AG10803 (cell line): Measurements from ENCODE around the gene ATP6V0E1.
A peak's percentile ranks its signal among the peaks of the same experiment; 100 is the strongest.

Experiments
- DNase-seq: peaks from one replicate; pipeline ENCODE4 v3.0.0; 2010; ENCODE audit warnings: low read depth
- H3K4me3 ChIP-seq: 2 replicates; pipeline ENCODE4 v1.5.1; 2011; ENCODE audit warnings: mild to moderate bottlenecking, low read length, control low read depth
- TF ChIP-seq, protein P1 (sequence below): conservative IDR thresholded peaks from 2 replicates; pipeline ENCODE4 v1.5.1; 2011; ENCODE audit warnings: mild to moderate bottlenecking, low read length, control low read depth, inconsistent platforms

The ATP6V0E1 gene

DNA sequence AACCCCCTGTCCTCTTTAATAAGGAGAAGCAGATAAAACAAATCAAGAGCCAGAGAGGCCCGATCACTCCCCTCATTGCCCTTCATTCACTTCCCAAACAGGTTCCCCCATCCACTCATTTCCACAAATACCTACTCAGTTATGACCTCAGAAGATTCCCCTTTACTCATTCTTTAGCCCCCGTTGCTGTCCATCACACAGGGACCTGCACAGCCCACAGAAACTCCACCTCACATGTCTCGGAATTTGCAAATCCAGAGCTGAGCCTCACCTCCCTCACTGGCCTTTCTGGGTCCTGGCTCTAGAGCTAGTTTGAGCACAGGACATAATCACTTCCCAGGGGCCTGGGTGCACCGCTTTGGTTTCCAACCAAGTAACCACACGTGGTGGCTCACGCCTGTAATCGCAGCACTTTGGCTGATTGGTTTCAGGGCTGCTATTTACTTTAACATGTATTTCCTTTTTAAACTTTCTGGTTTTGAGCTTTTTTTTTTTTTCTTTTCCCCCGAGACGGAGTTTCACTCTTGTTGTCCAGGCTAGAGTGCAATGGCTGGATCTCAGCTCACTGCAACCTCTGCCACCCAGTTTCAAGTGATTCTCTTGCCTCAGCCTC lies 17.8 kb downstream of the ATP6V0E1 start:
- DNase-seq = no peak
- TF ChIP-seq, protein P1, sequence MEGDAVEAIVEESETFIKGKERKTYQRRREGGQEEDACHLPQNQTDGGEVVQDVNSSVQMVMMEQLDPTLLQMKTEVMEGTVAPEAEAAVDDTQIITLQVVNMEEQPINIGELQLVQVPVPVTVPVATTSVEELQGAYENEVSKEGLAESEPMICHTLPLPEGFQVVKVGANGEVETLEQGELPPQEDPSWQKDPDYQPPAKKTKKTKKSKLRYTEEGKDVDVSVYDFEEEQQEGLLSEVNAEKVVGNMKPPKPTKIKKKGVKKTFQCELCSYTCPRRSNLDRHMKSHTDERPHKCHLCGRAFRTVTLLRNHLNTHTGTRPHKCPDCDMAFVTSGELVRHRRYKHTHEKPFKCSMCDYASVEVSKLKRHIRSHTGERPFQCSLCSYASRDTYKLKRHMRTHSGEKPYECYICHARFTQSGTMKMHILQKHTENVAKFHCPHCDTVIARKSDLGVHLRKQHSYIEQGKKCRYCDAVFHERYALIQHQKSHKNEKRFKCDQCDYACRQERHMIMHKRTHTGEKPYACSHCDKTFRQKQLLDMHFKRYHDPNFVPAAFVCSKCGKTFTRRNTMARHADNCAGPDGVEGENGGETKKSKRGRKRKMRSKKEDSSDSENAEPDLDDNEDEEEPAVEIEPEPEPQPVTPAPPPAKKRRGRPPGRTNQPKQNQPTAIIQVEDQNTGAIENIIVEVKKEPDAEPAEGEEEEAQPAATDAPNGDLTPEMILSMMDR = no peak
- no peak overlapping the region for H3K4me3 ChIP-seq

DNA sequence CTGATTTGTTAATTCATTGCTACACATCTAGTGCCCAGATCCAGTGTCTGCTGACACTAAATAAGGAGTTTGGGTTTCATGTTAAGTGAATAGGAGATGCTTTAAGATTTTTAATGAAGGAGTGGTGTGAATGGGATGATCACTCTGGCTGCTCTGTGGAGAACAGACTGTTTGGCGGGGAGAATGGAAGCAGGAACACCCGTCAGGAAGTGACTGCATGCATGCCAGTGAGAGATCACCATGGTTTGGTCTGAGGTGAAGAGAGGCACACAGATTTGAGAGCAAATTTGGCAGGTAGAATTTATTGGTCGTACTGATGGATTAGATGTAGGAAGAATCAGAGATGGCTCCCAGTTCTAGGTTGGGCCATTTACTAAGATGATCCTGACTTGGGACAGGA lies 19.8 kb downstream of the ATP6V0E1 start:
- TF ChIP-seq, protein P1 = no peak
- DNase-seq = no peak
- no peak overlapping the region for H3K4me3 ChIP-seq

DNA sequence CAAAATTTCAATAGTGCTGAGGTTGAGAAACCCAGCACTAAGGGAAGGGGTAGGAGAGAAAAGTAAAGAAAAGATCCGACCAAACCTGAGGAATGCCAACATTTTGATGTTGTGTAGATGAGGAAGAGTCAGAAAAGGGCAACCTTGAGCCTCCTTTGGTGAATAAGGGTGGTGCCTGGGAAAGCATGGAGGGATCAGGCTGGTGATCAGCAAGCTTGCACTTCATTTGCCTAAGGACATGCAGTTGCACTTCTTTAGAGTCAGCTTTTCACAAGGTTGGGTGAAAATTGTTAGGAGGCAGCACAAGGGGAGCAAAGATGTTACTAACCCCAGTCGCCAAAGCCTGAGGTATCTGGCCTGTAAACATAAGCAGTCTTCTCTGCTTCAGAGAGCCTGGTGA lies 20.4 kb downstream of the ATP6V0E1 start:
- TF ChIP-seq, protein P1 = no peak
- no peak overlapping the region for H3K4me3 ChIP-seq
- DNase-seq = no peak

DNA sequence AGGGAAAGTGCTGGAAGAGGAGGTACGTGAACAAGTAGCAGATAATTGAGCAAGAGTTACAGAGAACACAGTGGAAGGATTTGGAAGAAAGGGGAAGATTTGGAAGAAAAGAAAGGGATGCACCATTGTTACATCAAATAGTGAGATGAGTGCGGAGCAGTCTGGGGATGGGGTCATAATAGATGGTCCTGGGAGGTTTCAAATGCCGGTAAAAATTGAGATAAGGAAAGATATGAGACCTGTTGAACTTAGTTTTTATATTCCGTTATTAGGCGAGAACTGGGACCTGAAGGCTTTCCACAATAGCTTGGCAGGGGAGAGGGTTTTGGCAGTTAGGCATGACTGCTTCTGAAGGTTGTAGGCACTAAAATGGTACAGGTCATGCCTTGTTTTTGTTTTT lies 20.9 kb downstream of the ATP6V0E1 start:
- TF ChIP-seq, protein P1 = no peak
- H3K4me3 ChIP-seq = no peak overlapping the region
- no peak for DNase-seq

DNA sequence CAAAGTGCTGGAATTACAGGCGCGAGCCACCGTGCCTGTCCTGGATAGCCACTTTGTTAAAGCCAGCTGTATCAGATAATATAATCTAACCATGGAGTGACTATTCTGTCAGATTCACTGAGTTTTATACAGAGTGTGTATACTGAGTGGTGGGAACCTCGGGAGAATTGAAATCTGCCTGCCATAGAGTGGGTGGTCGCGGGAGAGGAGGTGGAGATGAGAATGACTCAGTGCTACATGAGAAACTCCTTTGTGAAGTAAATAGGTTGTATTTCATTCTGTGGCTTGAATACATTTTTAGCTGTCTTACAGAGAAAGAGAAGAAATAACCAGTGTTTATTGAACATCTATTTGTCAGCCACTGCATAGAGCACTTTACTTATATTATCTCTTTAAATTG lies 26.4 kb downstream of the ATP6V0E1 start:
- TF ChIP-seq, protein P1 = no peak
- no peak overlapping the region for H3K4me3 ChIP-seq
- DNase-seq = peak; percentile 28

DNA sequence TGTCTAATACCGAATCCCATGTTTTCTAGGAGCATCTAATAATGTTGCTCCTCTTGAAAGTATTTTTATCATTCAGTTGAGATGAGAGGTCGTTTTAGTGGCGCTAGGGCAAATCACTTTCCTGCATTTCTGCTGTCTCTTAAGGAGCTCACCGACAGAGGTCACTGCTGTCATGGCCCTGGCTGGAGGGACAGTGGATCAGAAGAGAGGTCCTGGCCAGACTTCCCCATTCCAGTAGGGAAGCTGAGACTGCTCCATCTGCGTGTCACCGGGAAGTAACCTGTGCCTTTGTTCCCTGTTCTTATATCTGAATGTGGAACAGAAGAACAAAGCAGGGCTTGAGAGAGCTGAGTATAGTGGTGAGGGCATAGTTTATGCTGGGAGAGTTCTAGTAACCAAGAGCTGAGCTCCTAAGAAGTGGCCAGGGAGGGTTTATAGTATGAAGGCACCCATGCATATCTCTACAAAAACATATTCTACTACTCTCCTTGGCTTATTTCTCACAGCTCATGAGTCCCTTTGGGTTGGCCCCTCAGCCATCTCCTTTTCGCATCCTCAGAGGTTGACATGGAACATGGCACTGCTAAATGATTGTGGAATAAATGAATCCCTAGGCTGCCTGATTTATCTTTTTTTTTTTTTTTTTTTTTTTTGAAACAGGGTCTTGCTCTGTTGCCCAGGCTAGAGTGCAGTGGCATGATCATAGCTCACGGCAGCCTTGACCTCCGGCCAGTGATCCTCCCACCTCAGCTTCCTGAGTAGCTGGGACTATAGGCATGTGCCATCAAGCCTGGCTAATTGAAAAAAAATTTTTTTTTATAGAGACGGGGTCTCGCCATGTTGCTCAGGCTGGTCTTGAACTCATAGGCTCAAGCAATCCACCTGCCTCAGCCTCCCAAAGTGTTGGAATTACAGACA lies 27.2 kb downstream of the ATP6V0E1 start:
- no peak for DNase-seq
- TF ChIP-seq, protein P1 = peak; percentile 36; the same call in 1 of the 2 replicates
- no peak overlapping the region for H3K4me3 ChIP-seq

DNA sequence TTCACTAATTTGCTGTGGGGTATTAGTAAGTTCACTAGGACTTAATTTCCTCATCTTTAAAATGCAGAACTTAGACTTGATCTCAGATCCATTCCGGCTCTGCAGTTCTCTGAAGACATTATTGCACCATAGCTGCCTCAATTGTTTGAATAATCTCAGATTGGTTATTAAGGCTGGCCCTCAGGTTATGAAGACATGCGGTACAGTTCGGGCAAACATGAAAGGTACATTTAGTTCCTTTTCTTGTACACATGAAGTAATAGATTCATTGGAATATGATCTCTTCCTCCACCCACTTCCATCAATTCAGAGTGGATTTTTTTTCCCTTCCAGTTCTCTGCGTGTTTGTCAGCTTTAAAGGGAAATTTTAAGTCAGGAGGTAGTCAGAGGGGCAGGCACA lies 28.0 kb downstream of the ATP6V0E1 start:
- TF ChIP-seq, protein P1 = no peak
- H3K4me3 ChIP-seq = no peak overlapping the region
- DNase-seq = no peak
